Measurements from ENCODE around the gene PTPRT. TPM values are rescaled to one million over a fixed set of nuclear protein-coding genes. Genes with fewer than 3 reads are reported as not detected.

PTPRT gene
- total and polyA plus RNA-seq, 10 of the 15 experiments (the other 5 are each of a cell fraction or from before 2014, with no cell fraction given): not detected

DNA sequence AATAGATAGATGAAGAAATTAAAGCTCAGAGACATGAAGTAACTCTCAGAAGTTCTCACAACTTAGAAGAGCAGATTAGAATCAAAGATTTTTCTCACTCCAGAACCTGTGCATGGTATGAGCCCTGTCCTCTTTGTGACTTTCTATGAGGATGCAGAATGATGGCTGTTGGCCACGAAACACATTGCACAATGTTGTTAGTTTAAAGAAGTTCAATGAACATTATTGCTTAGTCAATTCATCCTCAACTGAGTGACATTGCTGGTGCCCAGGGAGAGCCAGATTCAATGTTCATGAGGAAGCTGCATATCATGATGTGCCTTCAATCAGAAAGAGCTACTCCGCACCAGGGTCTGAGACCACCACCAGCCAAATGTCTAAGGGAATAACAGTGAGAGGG, 633.1 kb downstream of the PTPRT start:
- Histone ChIP-seq H4K20me1 (ENCODE audit: control insufficient read depth, insufficient read depth) (no peaks in the 10 kb centered on the region), H3K4me3 (no peak overlapping the region), H3K27me3 (replicated peaks in 1 of 2; ENCODE audit: control insufficient read depth in 2 of 2, insufficient read depth in 2 of 2, low read length in 1 of 2) (no peaks in the 10 kb centered on the region), H3K79me2 (ENCODE audit: control insufficient read depth, insufficient read depth, low read length) (no peaks in the 10 kb centered on the region), H3K36me3 (ENCODE audit: control insufficient read depth in 2 of 2, insufficient read depth in 2 of 2, low read length in 1 of 2) (no peaks in the 10 kb centered on the region), H3K9ac (ENCODE audit: control insufficient read depth, insufficient read depth, low read length) (no peak overlapping the region), H3K4me2 (ENCODE audit: control insufficient read depth, insufficient read depth) (no peak overlapping the region), H3K9me3 (replicated peaks; ENCODE audit: control insufficient read depth, insufficient read depth, low read length) (no peaks in the 10 kb centered on the region), H3K27ac (ENCODE audit: control insufficient read depth, insufficient read depth) (no peak overlapping the region), H3K4me1 (ENCODE audit: control insufficient read depth, insufficient read depth, low read length) (no peaks in the 10 kb centered on the region), H2AFZ (ENCODE audit: control insufficient read depth, low read depth, low read length) (no peak overlapping the region)
- intact Hi-C loops (cut with micrococcal nuclease; ENCODE audit: unreplicated experiment): no loop called here
- in situ Hi-C loops (cut with MboI): no loop called here
- SMC1A ChIA-PET (ENCODE audit: uncharacterized antibody, unreplicated experiment): no interaction called here
- FAIRE-seq (no peak), ATAC-seq (no peak), DNase-seq (ENCODE audit: low read depth, low spot score) (no peak)
- CTCF ChIA-PET: no interaction called here
- 50% methylated on average over 2 of the region's 2 CpGs for WGBS (ENCODE audit: insufficient coverage, insufficient replicate concordance, low lambda C conversion rate, missing lambda C conversion rate)
- RAD21 ChIA-PET (ENCODE audit: unreplicated experiment): no interaction called here
- POLR2A ChIA-PET: no interaction called here
- BruUV-seq (replicated peaks): no TSS peak
- TF ChIP-seq ZNF24 (IDR thresholded peaks at IDR 0.05) (no peak), EED (IDR thresholded peaks at IDR 0.05; ENCODE audit: low read depth) (no peak), HDAC2 (IDR thresholded peaks at IDR 0.05) (no peak), RB1 (IDR thresholded peaks at IDR 0.05; ENCODE audit: borderline replicate concordance) (no peak), ZBTB4 (CRISPR knock-in tag; IDR thresholded peaks at IDR 0.05) (no peak), CHD2 (IDR thresholded peaks at IDR 0.05; ENCODE audit: borderline replicate concordance, low read depth, low read length) (no peak), PML (IDR thresholded peaks at IDR 0.05; ENCODE audit: low read length) (no peak), HDAC6 (IDR thresholded peaks at IDR 0.05; ENCODE audit: unreplicated experiment) (no peak), MLLT1 (IDR thresholded peaks at IDR 0.05) (no peak), BHLHE40 (IDR thresholded peaks at IDR 0.05; ENCODE audit: borderline replicate concordance in 1 of 2, low read depth in 2 of 2, low read length in 1 of 2) (no peak), NKRF (conservative IDR thresholded peaks at IDR 0.05) (no peak), NBN (IDR thresholded peaks at IDR 0.05) (no peak), MYC (IDR thresholded peaks at IDR 0.05; ENCODE audit: insufficient read depth, insufficient read length, insufficient replicate concordance, low read length, severe bottlenecking) (no peak), MXI1 (IDR thresholded peaks at IDR 0.05; ENCODE audit: low read depth, low read length) (no peak), WRNIP1 (IDR thresholded peaks at IDR 0.05; ENCODE audit: borderline replicate concordance, low read depth, low read length) (no peak), NFXL1 (IDR thresholded peaks at IDR 0.05; ENCODE audit: borderline replicate concordance) (no peak), NR2C2 (IDR thresholded peaks at IDR 0.05; ENCODE audit: borderline replicate concordance, control insufficient read depth, insufficient read length, low read depth) (no peak), LARP7 (IDR thresholded peaks at IDR 0.05) (no peak)
- TF ChIP-seq, protein P1, sequence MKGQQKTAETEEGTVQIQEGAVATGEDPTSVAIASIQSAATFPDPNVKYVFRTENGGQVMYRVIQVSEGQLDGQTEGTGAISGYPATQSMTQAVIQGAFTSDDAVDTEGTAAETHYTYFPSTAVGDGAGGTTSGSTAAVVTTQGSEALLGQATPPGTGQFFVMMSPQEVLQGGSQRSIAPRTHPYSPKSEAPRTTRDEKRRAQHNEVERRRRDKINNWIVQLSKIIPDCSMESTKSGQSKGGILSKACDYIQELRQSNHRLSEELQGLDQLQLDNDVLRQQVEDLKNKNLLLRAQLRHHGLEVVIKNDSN (IDR thresholded peaks at IDR 0.05; ENCODE audit: borderline replicate concordance, extremely low read length, insufficient read depth, low read depth, low read length): no peak
